Common myeloid progenitor, CD34-positive (primary cell): ENCODE results near the gene XDH.

Experiments used
- CTCF ChIA-PET: fragments of 350-600 bp; sonication (Branson Sonifier 250); formaldehyde crosslinking; loops from one replicate; lab custom pipeline; 2021; ENCODE audit warnings: antibody characterized with exemption; lab: Charles Lee
- POLR2A ChIA-PET: fragments of 350-600 bp; sonication (Branson Sonifier 250); formaldehyde crosslinking; loops from one replicate; lab custom pipeline; 2021; ENCODE audit warnings: antibody characterized with exemption; lab: Charles Lee
- DNase-seq, 3 donors: peaks; one replicate each; pipeline versions ENCODE4 v3.0.0 to v3.0.0-alpha.2; 2013
- H3K27ac ChIP-seq, 2 experiments: 1 replicate in 1 of 2; 2 replicates in 1 of 2; pipeline ENCODE4 v1.7.0; 2013; ENCODE audit warnings: inconsistent platforms in 2 of 2, low read length in 2 of 2, mild to moderate bottlenecking in 2 of 2, low read depth in 1 of 2, moderate library complexity in 1 of 2; ENCODE audit not compliant: severe bottlenecking in 2 of 2, insufficient read depth in 1 of 2, poor library complexity in 1 of 2
- H3K27me3 ChIP-seq, 5 experiments: replicated peaks in 2 of 5; 1 replicate in 3 of 5; 2 replicates in 2 of 5; pipeline versions ENCODE4 v1.6.1 to v1.7.0; 2013; ENCODE audit warnings: low read length in 4 of 5, mild to moderate bottlenecking in 2 of 5, moderate library complexity in 2 of 5, inconsistent platforms in 1 of 5; ENCODE audit not compliant: insufficient read depth in 5 of 5, control insufficient read depth in 4 of 5
- H3K36me3 ChIP-seq, 4 experiments: 1 replicate in 2 of 4; 2 replicates in 2 of 4; pipeline versions ENCODE4 v1.6.1 to v1.7.0; 2013; ENCODE audit warnings: low read length in 3 of 4, control low read depth in 1 of 4, mild to moderate bottlenecking in 1 of 4; ENCODE audit not compliant: control insufficient read depth in 4 of 4, insufficient read depth in 4 of 4
- H3K4me1 ChIP-seq, 4 experiments: 1 replicate in 3 of 4; 2 replicates in 1 of 4; pipeline versions ENCODE4 v1.6.1 to v1.7.1; 2013; ENCODE audit warnings: low read length in 3 of 4, mild to moderate bottlenecking in 3 of 4, control low read depth in 1 of 4, inconsistent platforms in 1 of 4, moderate library complexity in 1 of 4; ENCODE audit not compliant: control insufficient read depth in 4 of 4, insufficient read depth in 4 of 4; ENCODE audit errors: control extremely low read depth in 1 of 4
- H3K4me3 ChIP-seq, 7 experiments: 1 replicate in 4 of 7; 2 replicates in 3 of 7; pipeline versions ENCODE4 v1.5.1 to v1.7.0; 2013; ENCODE audit warnings: mild to moderate bottlenecking in 7 of 7, low read length in 6 of 7, moderate library complexity in 6 of 7, inconsistent platforms in 2 of 7, low read depth in 2 of 7, control low read depth in 1 of 7; ENCODE audit not compliant: insufficient read depth in 4 of 7, control insufficient read depth in 1 of 7; ENCODE audit errors: extremely low read depth in 1 of 7
- H3K9me3 ChIP-seq, 5 experiments: 1 replicate in 4 of 5; 2 replicates in 1 of 5; pipeline versions ENCODE4 v1.6.1 to v1.7.1; 2013; ENCODE audit warnings: low read length in 4 of 5, mild to moderate bottlenecking in 2 of 5, inconsistent platforms in 1 of 5, low read depth in 1 of 5, moderate library complexity in 1 of 5; ENCODE audit not compliant: control insufficient read depth in 4 of 5, insufficient read depth in 2 of 5; ENCODE audit errors: control extremely low read depth in 1 of 5
- WGBS: methylation state at CpG from one replicate; pipeline ENCODE4 v1.1.5; 2013; ENCODE audit not compliant: insufficient coverage; 5-methylcytosine and 5-hydroxymethylcytosine counted together

The XDH gene

GRCh38 chr2:31430439-31431165 lies 16.1 kb upstream of the XDH start:
- ChIA-PET POLR2A (no interaction called here), CTCF (no interaction called here)
- WGBS, result 87% methylated on average over 6 of the region's 9 CpGs
- Histone ChIP-seq H3K27ac (no peak overlapping the region), H3K27me3 (no peaks in the 10 kb centered on the region), H3K4me1 (no peaks in the 10 kb centered on the region), H3K36me3 (no peaks in the 10 kb centered on the region), H3K4me3 (no peak overlapping the region), H3K9me3 (peaks cover 0 to 2% (median 0%) of the 10 kb centered on the region in 5 experiments)
- no peak for DNase-seq

- ChIA-PET POLR2A (no interaction called here), CTCF (no interaction called here)
- Histone ChIP-seq H3K4me1 (no peaks in the 10 kb centered on the region), H3K9me3 (peaks cover 0 to 2% (median 0%) of the 10 kb centered on the region in 5 experiments), H3K4me3 (no peak overlapping the region), H3K36me3 (no peaks in the 10 kb centered on the region), H3K27ac (no peak overlapping the region), H3K27me3 (no peaks in the 10 kb centered on the region)
- 78% methylated on average over 4 of the region's 5 CpGs for WGBS
- DNase-seq, result peak in 1 of 3 donors; percentile 7
Measured at GRCh38 chr2:31429759-31430438, 15.4 kb upstream of the XDH start.

GRCh38 chr2:31429040-31429439 lies 14.5 kb upstream of the XDH start:
- Histone ChIP-seq H3K27me3 (no peaks in the 10 kb centered on the region), H3K9me3 (peaks cover 0 to 3% (median 0%) of the 10 kb centered on the region in 5 experiments), H3K27ac (no peak overlapping the region), H3K4me3 (no peak overlapping the region), H3K4me1 (no peaks in the 10 kb centered on the region), H3K36me3 (no peaks in the 10 kb centered on the region)
- ChIA-PET CTCF (no interaction called here), POLR2A (no interaction called here)
- no peak for DNase-seq

GRCh38 chr2:31428001-31428418 lies 13.5 kb upstream of the XDH start:
- no peak for DNase-seq

GRCh38 chr2:31426096-31426495 lies 11.6 kb upstream of the XDH start:
- POLR2A ChIA-PET, result no interaction called here
- no peak overlapping the region for H3K4me3 ChIP-seq
- 99% methylated on average over 8 of the region's 8 CpGs for WGBS
- no peaks in the 10 kb centered on the region for H3K4me1 ChIP-seq
- DNase-seq, result no peak
- no peak overlapping the region for H3K27ac ChIP-seq
- H3K9me3 ChIP-seq, result peaks cover 0 to 3% (median 0%) of the 10 kb centered on the region in 5 experiments
- no peaks in the 10 kb centered on the region for H3K27me3 ChIP-seq
- no peaks in the 10 kb centered on the region for H3K36me3 ChIP-seq
- CTCF ChIA-PET, result interaction anchor here (1.4 kb wide), 1 partner anchor 18 kb away, joined by 3 read pairs; no protein-coding TSS in a partner anchor

More at GRCh38 chr2:31428001-31428418, 13.5 kb upstream of the XDH start:
- Histone ChIP-seq H3K4me1 (no peaks in the 10 kb centered on the region), H3K4me3 (no peak overlapping the region), H3K27ac (no peak overlapping the region), H3K36me3 (no peaks in the 10 kb centered on the region), H3K9me3 (peaks cover 0 to 3% (median 0%) of the 10 kb centered on the region in 5 experiments), H3K27me3 (no peaks in the 10 kb centered on the region)
- 87% methylated on average over 4 of the region's 4 CpGs for WGBS
- CTCF ChIA-PET, result no interaction called here
- POLR2A ChIA-PET, result no interaction called here

GRCh38 chr2:31421634-31422033 lies 7.1 kb upstream of the XDH start:
- H3K27me3 ChIP-seq, result no peaks in the 10 kb centered on the region
- peaks cover 0 to 17% (median 6%) of the 10 kb centered on the region in 5 experiments for H3K9me3 ChIP-seq
- H3K4me3 ChIP-seq, result no peak overlapping the region
- ChIA-PET POLR2A (no interaction called here), CTCF (no interaction called here)
- DNase-seq, result no peak
- no peaks in the 10 kb centered on the region for H3K36me3 ChIP-seq
- 97% methylated on average over 3 of the region's 3 CpGs for WGBS
- H3K27ac ChIP-seq, result no peak overlapping the region
- H3K4me1 ChIP-seq, result no peaks in the 10 kb centered on the region

GRCh38 chr2:31420936-31421335 lies 6.4 kb upstream of the XDH start:
- H3K4me3 ChIP-seq, result no peak overlapping the region
- WGBS, result no CpG with 5 or more reads among the region's 1 CpG
- no peaks in the 10 kb centered on the region for H3K36me3 ChIP-seq
- H3K4me1 ChIP-seq, result no peaks in the 10 kb centered on the region
- ChIA-PET CTCF (no interaction called here), POLR2A (no interaction called here)
- peaks cover 0 to 15% (median 6%) of the 10 kb centered on the region in 5 experiments for H3K9me3 ChIP-seq
- H3K27ac ChIP-seq, result no peak overlapping the region
- H3K27me3 ChIP-seq, result no peaks in the 10 kb centered on the region
- DNase-seq, result no peak
